ENCODE data around the gene FAM170B. TPM values are rescaled to one million over a fixed set of nuclear protein-coding genes. Genes with fewer than 3 reads are reported as not detected.

The FAM170B gene
- total and polyA plus RNA-seq, 8 donors: not detected

DNA sequence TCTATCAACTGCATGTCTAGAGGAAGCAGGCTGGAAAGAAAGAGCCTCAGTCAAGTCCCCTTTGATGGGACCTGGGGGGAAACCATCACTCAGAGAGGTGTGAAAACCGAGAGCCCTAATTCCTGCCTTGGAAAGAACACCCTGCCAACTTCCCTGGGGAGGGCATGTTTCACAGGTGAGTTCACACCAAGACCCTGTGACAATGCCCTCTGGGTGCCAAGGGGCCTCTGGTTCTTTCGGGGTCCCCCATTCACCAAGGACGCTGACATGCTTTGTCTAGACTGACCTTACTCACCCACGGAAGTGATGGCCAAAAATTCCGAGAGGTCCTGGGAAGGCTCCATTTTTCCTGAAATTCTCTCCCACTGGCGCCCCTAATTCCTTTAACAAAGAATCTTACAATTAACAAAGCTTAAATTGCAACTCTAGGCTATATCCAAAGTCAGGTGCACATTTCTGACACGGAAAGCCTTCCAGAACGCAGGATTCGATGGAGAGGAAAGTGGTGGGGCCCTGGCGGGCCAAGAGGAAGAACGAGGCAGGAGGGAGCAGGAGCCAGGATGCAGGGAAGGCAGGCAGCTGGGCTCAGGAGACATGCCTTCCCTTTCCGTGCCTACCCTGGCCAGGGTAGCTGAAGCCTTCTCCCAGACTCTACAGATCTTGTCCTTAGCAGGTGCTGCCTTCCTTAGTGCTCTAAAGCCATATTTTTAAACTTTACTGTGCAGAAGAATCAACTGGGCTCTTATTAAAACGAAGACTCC is 42.2 kb downstream of the FAM170B start:
- Histone ChIP-seq H3K4me3 (no peak overlapping the region), H3K4me1 (peaks cover 0 to 28% (median 6%) of the 10 kb centered on the region in 4 donors), H3K36me3 (no peaks in the 10 kb centered on the region), H3K9me3 (peaks cover 0 to 9% (median 3%) of the 10 kb centered on the region in 4 donors), H3K27me3 (no peaks in the 10 kb centered on the region), H3K27ac (no peak overlapping the region)
- DNase-seq: no peak
- WGBS, 5 donors: 80 to 92% (median 86%) methylated on average over 13 of the region's 13 CpGs
- TF ChIP-seq, protein P1, sequence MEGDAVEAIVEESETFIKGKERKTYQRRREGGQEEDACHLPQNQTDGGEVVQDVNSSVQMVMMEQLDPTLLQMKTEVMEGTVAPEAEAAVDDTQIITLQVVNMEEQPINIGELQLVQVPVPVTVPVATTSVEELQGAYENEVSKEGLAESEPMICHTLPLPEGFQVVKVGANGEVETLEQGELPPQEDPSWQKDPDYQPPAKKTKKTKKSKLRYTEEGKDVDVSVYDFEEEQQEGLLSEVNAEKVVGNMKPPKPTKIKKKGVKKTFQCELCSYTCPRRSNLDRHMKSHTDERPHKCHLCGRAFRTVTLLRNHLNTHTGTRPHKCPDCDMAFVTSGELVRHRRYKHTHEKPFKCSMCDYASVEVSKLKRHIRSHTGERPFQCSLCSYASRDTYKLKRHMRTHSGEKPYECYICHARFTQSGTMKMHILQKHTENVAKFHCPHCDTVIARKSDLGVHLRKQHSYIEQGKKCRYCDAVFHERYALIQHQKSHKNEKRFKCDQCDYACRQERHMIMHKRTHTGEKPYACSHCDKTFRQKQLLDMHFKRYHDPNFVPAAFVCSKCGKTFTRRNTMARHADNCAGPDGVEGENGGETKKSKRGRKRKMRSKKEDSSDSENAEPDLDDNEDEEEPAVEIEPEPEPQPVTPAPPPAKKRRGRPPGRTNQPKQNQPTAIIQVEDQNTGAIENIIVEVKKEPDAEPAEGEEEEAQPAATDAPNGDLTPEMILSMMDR (IDR thresholded peaks at IDR 0.05): no peak
- TF ChIP-seq EP300 (IDR thresholded peaks at IDR 0.05) (no peak), POLR2A (IDR thresholded peaks at IDR 0.05) (no peak), POLR2AphosphoS5 (IDR thresholded peaks at IDR 0.05) (no peak)
- intact Hi-C loops (cut with DNase I; ENCODE audit: low total_unique reads): no loop called here

DNA sequence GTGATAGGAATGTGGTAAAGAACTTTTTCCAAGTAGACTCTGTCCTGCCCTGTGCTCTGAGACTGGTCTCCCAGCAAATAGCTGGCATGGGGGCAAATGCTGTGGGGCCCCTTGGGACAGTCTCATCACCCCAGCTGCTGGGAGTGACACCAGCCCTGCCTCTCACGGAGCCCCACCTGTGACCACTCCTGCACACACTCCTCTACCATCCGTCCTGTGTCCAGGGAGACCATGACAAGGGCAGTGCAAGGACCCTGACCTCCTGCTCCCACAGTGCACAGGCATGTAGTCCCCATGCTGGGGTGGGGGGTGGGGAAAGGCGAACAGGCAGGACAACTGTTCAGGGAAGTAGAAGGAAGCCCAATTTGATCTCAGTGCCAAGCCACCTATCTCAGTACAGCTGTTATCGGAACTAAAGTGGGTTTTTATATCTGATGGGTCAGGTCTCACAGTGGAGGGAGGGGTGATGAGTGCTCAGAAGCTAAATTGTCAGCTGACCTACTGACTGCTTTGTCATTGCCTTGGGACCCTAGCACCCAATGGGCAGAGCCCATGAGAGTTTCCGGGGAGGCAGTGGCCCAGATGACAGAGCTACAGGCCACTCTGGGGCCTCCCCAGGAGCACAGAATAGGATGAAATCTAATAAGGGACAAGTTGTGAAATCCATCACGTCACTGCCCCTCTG is 43.0 kb downstream of the FAM170B start:
- no peak for TF ChIP-seq POLR2A (IDR thresholded peaks at IDR 0.05)
- TF ChIP-seq EP300 (IDR thresholded peaks at IDR 0.05): no peak
- TF ChIP-seq POLR2AphosphoS5 (IDR thresholded peaks at IDR 0.05): no peak
- TF ChIP-seq, protein P1 (IDR thresholded peaks at IDR 0.05): no peak
- no peak for DNase-seq
- Histone ChIP-seq H3K36me3 (no peaks in the 10 kb centered on the region), H3K9me3 (peaks cover 0 to 10% (median 3%) of the 10 kb centered on the region in 4 donors), H3K4me1 (peaks cover 0 to 28% (median 6%) of the 10 kb centered on the region in 4 donors), H3K27ac (peak overlapping the region in 2 of 5 donors; percentile 1 to 50), H3K4me3 (no peak overlapping the region), H3K27me3 (no peaks in the 10 kb centered on the region)
- intact Hi-C loops (cut with DNase I; ENCODE audit: low total_unique reads): no loop called here
- 68 to 87% (median 74%) methylated on average over 6 of the region's 6 CpGs for WGBS, 5 donors

DNA sequence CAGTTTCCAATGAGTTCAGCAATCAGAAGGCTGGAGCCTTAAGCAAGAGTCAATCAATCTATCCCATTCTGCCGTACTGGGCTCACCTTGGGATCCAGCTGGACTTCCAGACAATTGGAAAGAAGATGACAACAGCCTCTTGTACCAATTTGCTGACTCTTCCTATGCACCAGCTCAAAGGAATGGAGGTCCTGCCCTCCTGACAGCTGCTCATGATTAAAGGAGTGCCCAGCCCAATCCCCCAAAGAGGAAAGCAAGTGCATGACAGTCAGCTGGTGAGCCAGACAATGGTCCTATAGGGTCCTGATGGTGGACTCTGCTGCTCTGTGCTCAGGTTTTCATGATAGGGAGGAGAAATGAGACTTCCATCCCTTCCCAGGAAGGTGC is 43.6 kb downstream of the FAM170B start:
- intact Hi-C loops (cut with DNase I; ENCODE audit: low total_unique reads): no loop called here
- peaks cover 0 to 28% (median 6%) of the 10 kb centered on the region in 4 donors for H3K4me1 ChIP-seq
- whole genome bisulfite sequencing, 5 donors: 33 to 62% (median 48%) methylated on average over 1 of the region's 1 CpG
- DNase-seq: no peak
- TF ChIP-seq, protein P1 (IDR thresholded peaks at IDR 0.05): no peak
- TF ChIP-seq POLR2AphosphoS5 (IDR thresholded peaks at IDR 0.05) (no peak), POLR2A (IDR thresholded peaks at IDR 0.05) (no peak), EP300 (IDR thresholded peaks at IDR 0.05) (no peak)
- H3K36me3 ChIP-seq: no peaks in the 10 kb centered on the region
- H3K4me3 ChIP-seq: no peak overlapping the region
- peak overlapping the region in 2 of 5 donors; percentile 1 to 50 for H3K27ac ChIP-seq
- H3K9me3 ChIP-seq: peaks cover 0 to 10% (median 3%) of the 10 kb centered on the region in 4 donors
- H3K27me3 ChIP-seq: no peaks in the 10 kb centered on the region

DNA sequence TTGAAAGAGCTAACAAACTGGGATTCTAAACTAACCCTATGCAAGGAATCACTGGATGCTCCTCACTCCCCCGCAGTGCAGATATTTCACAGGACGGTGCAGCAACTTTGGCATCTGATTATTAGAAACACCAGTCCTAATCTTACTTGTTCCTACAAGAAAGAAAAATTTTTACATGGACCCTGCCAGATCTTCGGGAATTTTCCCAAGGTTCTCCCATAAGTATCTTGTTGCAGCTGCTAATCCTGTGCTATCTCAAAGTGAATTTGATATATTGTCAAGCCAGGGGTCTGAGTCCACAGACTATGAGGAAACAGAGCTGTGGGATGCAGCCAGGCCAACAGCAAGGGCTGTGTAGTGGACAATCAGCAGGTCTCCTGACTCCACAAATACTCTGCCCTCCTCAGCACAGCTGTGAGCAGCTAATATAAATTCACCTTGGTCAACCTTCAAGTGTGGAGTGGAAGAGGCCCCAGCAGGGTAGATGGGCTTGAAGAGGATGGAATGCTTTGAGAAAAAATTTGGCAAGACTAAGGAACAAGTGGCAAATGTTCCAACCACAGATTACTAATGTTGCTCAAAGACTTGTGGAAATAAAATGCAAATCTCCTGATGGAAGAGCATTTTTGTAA is 44.1 kb downstream of the FAM170B start:
- peak overlapping the region in 2 of 5 donors; percentile 1 to 50 for H3K27ac ChIP-seq
- 55 to 71% (median 64%) methylated on average over 3 of the region's 3 CpGs for WGBS, 5 donors
- intact Hi-C loops (cut with DNase I; ENCODE audit: low total_unique reads): no loop called here
- TF ChIP-seq EP300 (IDR thresholded peaks at IDR 0.05) (no peak), POLR2A (IDR thresholded peaks at IDR 0.05) (no peak)
- TF ChIP-seq, protein P1 (IDR thresholded peaks at IDR 0.05): no peak
- H3K27me3 ChIP-seq: no peaks in the 10 kb centered on the region
- DNase-seq: peak in 1 of 2 donors; percentile 65
- H3K9me3 ChIP-seq: peaks cover 0 to 10% (median 3%) of the 10 kb centered on the region in 4 donors
- H3K4me3 ChIP-seq: no peak overlapping the region
- peaks cover 0 to 27% (median 6%) of the 10 kb centered on the region in 4 donors for H3K4me1 ChIP-seq
- H3K36me3 ChIP-seq: no peaks in the 10 kb centered on the region
